HPDE6-E6E7 (cell line): ENCODE data around the gene DKK3.
A peak's percentile ranks its signal among the peaks of the same experiment; 100 is the strongest.
"Not testable (repeated sequence)": the region's sequence is repeated elsewhere in the genome, so short reads cannot be mapped to it uniquely, and the experiment has no call there.

Experiments used
- DNase-seq: peaks from one replicate; pipeline ENCODE4 v3.0.0; 2011; ENCODE audit warnings: missing footprints; ENCODE audit errors: extremely low spot score

Gene DKK3

DNA sequence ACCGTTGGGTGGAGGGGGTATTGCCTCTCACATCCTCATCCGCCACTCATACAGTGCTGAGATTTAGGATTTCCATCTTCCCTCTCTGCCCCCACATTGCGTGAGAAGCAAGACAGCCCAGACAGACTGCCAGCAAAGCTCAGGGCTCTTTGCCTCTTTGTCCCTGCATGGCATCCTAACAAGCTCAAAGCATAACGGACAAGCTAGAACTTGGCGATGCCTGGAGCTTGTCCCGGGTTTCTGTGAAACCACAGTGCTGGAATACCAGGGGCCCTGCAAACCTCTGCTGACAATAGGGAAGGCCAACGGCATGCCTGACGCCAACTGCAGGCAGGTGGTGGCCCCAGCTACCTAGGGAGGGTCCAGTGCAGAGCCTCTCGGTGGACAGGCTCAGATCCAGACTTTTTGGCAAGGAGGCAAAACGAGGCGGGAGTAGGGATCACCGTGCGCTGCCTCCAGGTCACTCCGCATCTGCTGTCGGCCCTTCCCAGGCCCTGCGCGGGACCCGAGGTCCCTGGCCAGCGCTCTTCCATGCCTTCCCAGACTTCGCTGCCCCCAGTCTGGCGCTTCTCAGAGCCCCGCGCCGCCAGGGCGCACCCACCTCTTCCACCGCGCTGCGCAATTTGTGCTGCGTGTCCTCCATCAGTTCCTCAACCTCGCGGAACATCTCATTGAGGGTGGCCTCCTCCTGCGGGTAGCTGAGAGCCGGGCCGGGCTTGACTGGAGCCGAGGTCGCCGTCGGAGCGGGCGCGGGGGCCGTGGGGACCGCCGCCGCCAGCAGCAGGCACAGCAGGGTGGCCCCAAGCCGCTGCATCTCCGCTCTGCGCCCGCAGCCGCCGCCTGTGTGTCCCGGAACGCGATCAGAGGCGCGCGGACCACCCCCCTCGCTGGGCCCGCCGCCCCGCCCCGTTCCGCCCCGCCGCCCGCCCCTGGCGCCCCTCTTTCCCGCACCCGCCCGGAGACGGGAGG, at the start of gene DKK3:
Gene DKK3, minus strand, starts transcription at position 858 of the 969 bp plus-strand sequence. Its CDS starts 44 bp downstream, at position 814.
- DNase-seq = peak; percentile 32

GRCh38 chr11:12057299-12057980, 49.0 kb upstream of the DKK3 start:
- DNase-seq = no peak

GRCh38 chr11:12056119-12056518, 47.7 kb upstream of the DKK3 start:
- no peak for DNase-seq

GRCh38 chr11:12053606-12054361, 45.4 kb upstream of the DKK3 start:
- no peak for DNase-seq

- DNase-seq = no peak
These were observed 44.5 kb upstream of the DKK3 start for GRCh38 chr11:12052676-12053605.

DNA sequence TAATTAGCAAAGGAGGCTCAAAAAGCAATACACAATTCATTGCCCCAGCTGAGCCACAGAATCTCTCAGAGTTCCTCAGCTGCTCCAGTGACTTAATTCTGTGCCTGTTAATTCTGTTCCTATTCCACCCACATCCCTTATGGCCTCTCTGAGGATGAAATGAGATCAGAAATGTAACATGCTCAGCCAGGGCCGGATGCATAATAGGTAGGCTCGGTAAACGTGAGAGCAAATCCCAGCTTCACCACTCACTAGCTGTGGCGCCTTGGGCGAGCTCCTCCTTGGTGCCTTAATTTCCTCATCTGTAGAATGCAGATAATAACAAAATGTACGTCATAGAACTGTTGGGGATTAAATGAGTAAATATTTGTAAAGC, 42.8 kb upstream of the DKK3 start:
- DNase-seq = no peak

- DNase-seq = no peak
These were observed 42.3 kb upstream of the DKK3 start for GRCh38 chr11:12050470-12051286.

- DNase-seq = no peak
These were observed 40.7 kb upstream of the DKK3 start for GRCh38 chr11:12048936-12049790.

GRCh38 chr11:12046636-12047236, 38.3 kb upstream of the DKK3 start:
- DNase-seq = no peak

- no peak for DNase-seq
These were observed 37.6 kb upstream of the DKK3 start for GRCh38 chr11:12045914-12046635.

GRCh38 chr11:12044799-12045198, 36.4 kb upstream of the DKK3 start:
- no peak for DNase-seq

DNA sequence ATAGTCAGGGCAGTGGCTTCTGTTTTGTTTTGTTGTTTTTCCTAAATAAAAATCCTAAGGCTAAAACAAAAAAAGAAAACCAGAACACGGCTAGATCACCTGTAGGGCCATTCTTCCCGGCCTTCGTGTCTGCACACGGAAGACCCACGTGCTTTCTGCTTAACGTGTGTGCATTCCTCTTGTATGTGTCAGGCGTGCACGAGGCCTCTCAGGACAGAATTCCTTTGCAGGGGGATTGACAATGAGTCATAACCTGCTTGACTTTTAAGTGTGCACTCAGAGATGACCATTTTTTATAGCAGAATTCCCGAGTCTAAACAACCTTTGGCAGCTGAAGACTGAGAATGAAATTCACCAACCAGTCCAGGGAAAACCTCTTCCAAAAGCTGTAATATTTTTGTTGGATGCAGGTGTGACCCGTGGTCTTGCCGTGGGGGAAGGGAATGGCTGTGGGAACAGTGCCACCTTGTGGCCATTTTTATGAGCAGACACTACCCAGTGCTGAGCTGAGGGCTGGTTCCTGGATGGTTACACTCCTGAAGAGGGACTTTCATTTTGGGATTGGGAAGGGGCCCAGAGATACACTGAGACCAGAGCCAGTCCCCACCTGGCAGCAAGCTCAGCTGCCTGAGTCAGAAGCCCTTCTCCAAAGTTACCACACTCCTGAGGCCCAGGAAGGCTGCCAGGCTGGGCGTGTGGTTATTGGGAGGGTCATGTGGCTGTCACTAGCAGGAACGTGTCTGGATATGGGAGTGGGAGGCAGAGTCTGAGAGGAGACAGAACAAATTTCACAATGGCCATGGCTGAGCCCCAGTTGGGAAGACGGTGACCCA, 35.7 kb upstream of the DKK3 start:
- peak; percentile 79 for DNase-seq

GRCh38 chr11:12043221-12043620, 34.8 kb upstream of the DKK3 start:
- no peak for DNase-seq

DNA sequence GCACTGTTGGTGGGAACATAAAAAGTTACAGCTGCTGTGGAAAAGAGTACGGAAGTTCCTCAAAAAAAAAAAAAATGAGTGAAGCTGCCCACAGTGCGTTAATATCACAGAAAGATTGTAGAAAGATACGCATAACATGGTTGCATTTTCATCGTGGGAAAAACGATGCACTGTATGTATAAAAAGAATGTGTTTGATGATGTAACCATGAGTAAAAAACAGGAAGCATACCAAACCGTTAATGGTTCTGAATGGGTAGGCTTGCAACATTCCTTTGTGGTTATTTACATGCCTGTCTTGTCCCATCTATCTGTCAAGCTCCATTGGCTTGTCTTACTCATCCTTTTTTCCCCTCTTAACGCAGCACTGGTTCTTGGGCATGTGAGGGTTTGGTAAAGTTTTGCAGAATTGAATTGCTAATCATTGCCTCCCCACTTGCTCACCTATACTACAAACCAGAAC, 33.8 kb upstream of the DKK3 start:
- peak; percentile 63 for DNase-seq

- DNase-seq = not testable (repeated sequence)
These were observed 32.3 kb upstream of the DKK3 start for GRCh38 chr11:12040719-12041118.

- no peak for DNase-seq
These were observed 24.5 kb upstream of the DKK3 start for GRCh38 chr11:12032968-12033367.
